K562 (cell line): Measurements from ENCODE around the gene TMTC4. TPM values are rescaled to one million over a fixed set of nuclear protein-coding genes. Genes with fewer than 3 reads are reported as not detected.
A peak's percentile ranks its signal among the peaks of the same experiment; 100 is the strongest.

ENCODE experiments used
- CEBPB ChIP-seq: fragments of 450-650 bp; IDR thresholded peaks from 2 replicates; pipeline ENCODE4 v1.6.1; 2016; ENCODE audit warnings: missing genetic modification characterization, missing compliant biosample characterization
- CHD7 ChIP-seq: fragments of 200-600 bp; sonication (generic); IDR thresholded peaks from one replicate; pipeline ENCODE4 v1.6.1; 2012; ENCODE audit warnings: mild to moderate bottlenecking, low read depth, low read length, inconsistent platforms
- HDAC1 ChIP-seq, 2 experiments: fragments of 450-650 bp; IDR thresholded peaks; 2 replicates each; pipeline ENCODE4 v1.6.1; 2016 to 2017; ENCODE audit warnings: inconsistent platforms in 1 of 2, mild to moderate bottlenecking in 1 of 2, moderate library complexity in 1 of 2
- NR3C1 ChIP-seq: sonication (generic); formaldehyde crosslinking; IDR thresholded peaks from 2 replicates; pipeline ENCODE4 v1.8.1; 2022; ENCODE audit warnings: missing genetic modification reagents
- PHF21A ChIP-seq: fragments of 450-650 bp; IDR thresholded peaks from 2 replicates; pipeline ENCODE4 v1.6.1; 2017; ENCODE audit warnings: low read depth, borderline replicate concordance
- POLR2AphosphoS5 ChIP-seq: IDR thresholded peaks from 2 replicates; pipeline ENCODE4 v1.6.1; 2011; ENCODE audit warnings: mild to moderate bottlenecking, low read depth, low read length, moderate library complexity; ENCODE audit not compliant: control insufficient read depth, insufficient read depth
- RBBP5 ChIP-seq: fragments of 200-600 bp; sonication (generic); IDR thresholded peaks from 2 replicates; pipeline ENCODE4 v1.6.1; 2012; ENCODE audit warnings: borderline replicate concordance, mild to moderate bottlenecking, low read length, control low read depth, inconsistent platforms; ENCODE audit not compliant: insufficient read depth, poor library complexity, severe bottlenecking
- ZFPM2 ChIP-seq: fragments of 250-450 bp; sonication (Bioruptor Pico); IDR thresholded peaks from 2 replicates; pipeline ENCODE4 v1.5.1; 2022; ENCODE audit warnings: mild to moderate bottlenecking
- ZNF134 ChIP-seq: fragments of 250-450 bp; sonication (Bioruptor Pico); conservative IDR thresholded peaks from 2 replicates; pipeline ENCODE4 v1.4.0; 2020
- polyA plus RNA-seq, 8 experiments: library from polyadenylated mRNA; depleted of rRNA in 4 of 8; stranded (reverse) in 5 of 8; unstranded in 3 of 8; fragments of >200 nt; fragmentation: Nextera tagmentation in 2 of 8; fragmentation: Illumina TruSeq in 1 of 8; extraction: Ambion mirVana in 2 of 8; extraction: Trizol in 1 of 8; gene quantifications; 2 replicates each; pipeline versions ENCODE4 v1.2.1 to v1.2.3, GENCODE V29; 2011 to 2014; ENCODE audit warnings: inconsistent platforms in 1 of 8, missing spikeins in 1 of 8
- total RNA-seq, 7 experiments: library from RNA; depleted of rRNA in 6 of 7; stranded (reverse); fragments of >200 nt in 6 of 7; fragmentation: Illumina TruSeq in 2 of 7; extraction: Trizol in 2 of 7; gene quantifications; 2 replicates each; pipeline versions ENCODE4 v1.2.1 to v1.2.3, GENCODE V29; 2011 to 2021; ENCODE audit warnings: low replicate concordance in 1 of 7

Gene TMTC4
- total and polyA plus RNA-seq, 9 of the 15 experiments (the other 6 are each of a cell fraction or from before 2014, with no cell fraction given), result 3.5 to 16.7 (median 11.8) TPM

- TF ChIP-seq CHD7 (no peak), ZFPM2 (CRISPR knock-in tag) (no peak), PHF21A (peak; percentile 85; the same call in 1 of the 2 replicates), HDAC1 (IDR thresholded peaks at IDR 0.05) (0 out of 4 replicates have a peak, but pooled peaks of 1 of the 2 experiments have one; percentile 31), POLR2AphosphoS5 (no peak), CEBPB (tag) (no peak), RBBP5 (peak; percentile 52), ZNF134 (CRISPR knock-in tag) (no peak), NR3C1 (CRISPR knock-in tag) (no peak)
Observed at GRCh38 chr13:100673713-100674571, 653 bp downstream of the TMTC4 start (continued).
